Hematopoietic multipotent progenitor cell treated with erythropoietin and hydrocortisone succinate and interleukin-3 and kit ligand, for 15 days (in vitro differentiated cells): ENCODE data around the gene PIMREG.
"Not testable (repeated sequence)": the region's sequence is repeated elsewhere in the genome, so short reads cannot be mapped to it uniquely, and the experiment has no call there.

ENCODE experiments used
- DNase-seq: peaks from one replicate; pipeline ENCODE4 v3.0.0-alpha.2; 2015; ENCODE audit warnings: low spot score

PIMREG gene

GRCh38 chr17:6478486-6478885 is 34.2 kb downstream of the PIMREG start:
- no peak for DNase-seq

GRCh38 chr17:6479622-6480302 is 35.5 kb downstream of the PIMREG start:
- no peak for DNase-seq

- no peak for DNase-seq
Observed at GRCh38 chr17:6480303-6480675, 36.0 kb downstream of the PIMREG start.

- DNase-seq = no peak
Observed at GRCh38 chr17:6482105-6482455, 37.8 kb downstream of the PIMREG start.

GRCh38 chr17:6482796-6483195 is 38.5 kb downstream of the PIMREG start:
- DNase-seq = not testable (repeated sequence)

- no peak for DNase-seq
Observed at GRCh38 chr17:6483507-6483906, 39.3 kb downstream of the PIMREG start.

GRCh38 chr17:6485646-6486412 is 41.6 kb downstream of the PIMREG start:
- DNase-seq = no peak

GRCh38 chr17:6487251-6488007 is 43.2 kb downstream of the PIMREG start:
- no peak for DNase-seq

- no peak for DNase-seq
Observed at GRCh38 chr17:6488008-6488539, 43.8 kb downstream of the PIMREG start.

GRCh38 chr17:6489016-6489550 is 44.8 kb downstream of the PIMREG start:
- DNase-seq = no peak

- DNase-seq = no peak
Observed at GRCh38 chr17:6491071-6491700, 46.9 kb downstream of the PIMREG start.

- DNase-seq = no peak
Observed at GRCh38 chr17:6492892-6493674, 48.8 kb downstream of the PIMREG start.

- no peak for DNase-seq
Observed at GRCh38 chr17:6494239-6494941, 50.1 kb downstream of the PIMREG start.

- DNase-seq = no peak
Observed at GRCh38 chr17:6495450-6496115, 51.3 kb downstream of the PIMREG start.

GRCh38 chr17:6496116-6496481 is 51.8 kb downstream of the PIMREG start:
- no peak for DNase-seq

GRCh38 chr17:6496640-6497441 is 52.6 kb downstream of the PIMREG start:
- DNase-seq = no peak

GRCh38 chr17:6497496-6498221 is 53.4 kb downstream of the PIMREG start:
- no peak for DNase-seq

- no peak for DNase-seq
Observed at GRCh38 chr17:6498356-6498755, 54.1 kb downstream of the PIMREG start.
